HG02973 (cell line): ENCODE results near the gene ST13.
"Not testable (repeated sequence)": the region's sequence is repeated elsewhere in the genome, so short reads cannot be mapped to it uniquely, and the experiment has no call there.

Source experiments
- ATAC-seq: cut with Tn5 transposase; IDR thresholded peaks from one replicate; pipeline ENCODE4 v1.9.1; 2021; ENCODE audit warnings: moderate library complexity; ENCODE audit not compliant: unreplicated experiment

Gene ST13

DNA sequence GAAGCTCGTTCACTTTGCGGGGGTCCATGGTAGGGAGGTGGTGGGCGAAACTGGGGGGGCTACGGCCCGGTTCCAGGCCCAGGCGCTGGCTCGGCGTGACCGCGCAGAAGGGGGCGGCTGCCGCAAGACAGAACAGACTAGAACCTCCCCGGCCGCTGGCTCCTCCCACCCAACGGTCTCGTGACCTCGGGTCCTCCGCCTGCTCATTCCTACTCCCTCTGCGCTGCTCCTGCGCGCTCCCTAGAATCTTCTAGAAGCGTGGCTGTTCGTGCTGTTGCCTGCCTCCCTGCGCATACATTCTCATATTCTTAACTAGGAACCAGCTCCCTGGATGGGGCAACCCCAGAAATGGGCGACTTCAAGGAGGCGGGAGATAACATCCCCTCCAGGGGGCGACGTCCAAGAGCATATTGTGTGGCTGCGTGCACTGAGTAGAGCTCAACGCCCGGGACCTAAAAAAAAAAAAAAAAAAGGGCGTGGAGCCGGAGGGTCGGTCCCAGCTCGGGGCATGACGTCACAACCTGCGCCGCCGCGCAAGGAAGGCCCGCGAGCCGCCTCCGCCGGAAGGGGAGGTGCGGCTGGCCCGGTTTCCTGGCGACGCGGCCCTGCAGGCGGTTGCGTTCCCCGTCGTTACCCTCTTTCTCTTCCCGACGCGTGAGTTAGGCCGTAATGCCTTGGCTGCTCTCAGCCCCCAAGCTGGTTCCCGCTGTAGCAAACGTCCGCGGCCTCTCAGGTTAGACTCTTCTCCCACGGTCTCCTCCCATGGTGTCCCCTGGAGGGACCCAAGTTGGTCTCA, at the start of gene ST13, which contains the start of gene XPNPEP3:
Gene ST13, minus strand, starts transcription at position 127 of the 796 bp plus-strand sequence. Its CDS starts 99 bp downstream, at position 28.
Gene XPNPEP3, plus strand, starts transcription at position 636 of the 796 bp plus-strand sequence. Its CDS starts 34 bp downstream, at position 670.
- ATAC-seq, result peak; percentile 84

DNA sequence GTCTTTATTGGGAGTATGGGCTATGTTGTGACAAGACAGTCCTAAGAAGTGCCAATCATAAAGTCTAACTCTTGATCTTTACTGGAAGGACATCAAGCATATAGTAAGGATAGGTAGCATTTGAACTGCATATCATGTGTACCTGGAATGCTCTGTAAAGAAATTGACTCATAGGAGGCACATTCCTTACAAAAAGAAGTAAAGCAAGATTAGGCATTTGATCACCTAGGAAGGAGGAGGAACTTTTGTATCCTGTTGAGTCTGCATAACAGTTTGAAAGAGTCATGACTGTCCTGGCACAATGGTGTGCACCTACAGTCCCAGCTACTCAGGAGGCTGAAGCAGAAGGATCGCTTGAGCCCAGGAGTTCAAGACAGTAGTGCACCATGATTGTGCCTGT, 47.7 kb upstream of the ST13 start:
- ATAC-seq, result no peak

DNA sequence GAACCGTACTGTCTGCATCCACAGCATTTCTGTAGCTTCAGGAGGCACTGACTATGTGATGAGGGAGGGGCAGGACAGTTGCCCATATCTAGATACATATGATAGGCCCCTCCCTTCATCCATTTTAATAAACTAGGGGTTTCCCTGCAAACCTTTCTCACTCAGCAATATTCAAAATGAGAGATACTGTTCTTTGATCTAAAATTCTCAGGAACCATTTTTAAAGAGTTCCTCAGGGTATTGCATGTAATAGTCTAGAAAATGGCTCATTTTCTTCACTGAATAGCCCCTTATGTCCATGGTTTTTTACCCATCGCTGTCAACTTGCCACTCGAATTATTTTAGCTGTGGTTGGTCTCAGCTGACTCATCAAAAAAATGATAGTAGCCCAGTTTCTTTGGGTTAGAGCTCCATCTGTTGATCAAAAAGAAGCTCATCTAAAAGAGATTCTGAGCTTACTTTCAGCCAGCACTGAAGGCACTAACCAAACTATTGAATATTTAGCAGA, 42.5 kb upstream of the ST13 start:
- ATAC-seq, result no peak

DNA sequence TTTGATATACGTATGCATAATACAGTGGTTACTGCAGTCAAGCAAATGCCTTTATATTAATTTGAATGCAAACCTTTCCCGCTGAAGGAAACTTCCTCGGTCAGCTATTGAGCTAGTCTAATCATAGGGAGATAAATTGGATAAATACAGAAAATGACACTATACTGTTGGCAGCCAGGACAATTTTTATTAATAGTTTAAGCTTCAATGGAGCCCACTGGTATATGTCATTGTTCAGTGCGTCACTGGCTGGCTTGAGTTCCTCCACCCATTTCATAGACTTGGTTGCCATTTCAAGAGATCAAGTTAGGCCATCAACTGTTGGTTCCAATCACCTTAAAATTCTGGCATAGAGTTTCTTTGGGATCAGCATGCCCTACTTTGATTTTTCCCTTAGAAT, 38.0 kb upstream of the ST13 start:
- no peak for ATAC-seq

GRCh38 chr22:40890881-40891280, 34.4 kb upstream of the ST13 start:
- no peak for ATAC-seq

GRCh38 chr22:40889116-40889515, 32.7 kb upstream of the ST13 start:
- no peak for ATAC-seq

GRCh38 chr22:40878922-40879321, 22.5 kb upstream of the ST13 start:
- no peak for ATAC-seq

- no peak for ATAC-seq
Observed at GRCh38 chr22:40877488-40877887, 21.0 kb upstream of the ST13 start.

GRCh38 chr22:40876907-40877306, 20.5 kb upstream of the ST13 start:
- no peak for ATAC-seq

DNA sequence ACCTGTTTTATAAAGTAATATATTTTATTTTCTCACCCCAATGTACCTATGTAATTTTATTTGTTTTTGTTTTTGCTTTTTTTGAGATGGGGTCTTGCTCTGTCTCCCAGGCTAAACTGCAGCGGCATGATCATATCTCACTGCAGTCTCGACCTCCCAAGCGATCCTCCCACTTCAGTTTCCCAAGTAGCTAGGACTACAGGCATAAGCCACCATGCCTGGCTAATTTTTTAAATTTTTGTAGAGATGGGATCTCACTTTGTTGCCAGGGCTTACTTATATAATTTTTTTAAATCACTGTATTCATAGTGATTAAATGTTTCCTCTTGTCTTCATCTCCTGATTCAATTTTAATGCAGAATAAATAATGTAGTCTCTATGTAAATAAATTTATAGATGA, 18.7 kb upstream of the ST13 start:
- no peak for ATAC-seq

GRCh38 chr22:40874016-40874415, 17.6 kb upstream of the ST13 start:
- no peak for ATAC-seq

DNA sequence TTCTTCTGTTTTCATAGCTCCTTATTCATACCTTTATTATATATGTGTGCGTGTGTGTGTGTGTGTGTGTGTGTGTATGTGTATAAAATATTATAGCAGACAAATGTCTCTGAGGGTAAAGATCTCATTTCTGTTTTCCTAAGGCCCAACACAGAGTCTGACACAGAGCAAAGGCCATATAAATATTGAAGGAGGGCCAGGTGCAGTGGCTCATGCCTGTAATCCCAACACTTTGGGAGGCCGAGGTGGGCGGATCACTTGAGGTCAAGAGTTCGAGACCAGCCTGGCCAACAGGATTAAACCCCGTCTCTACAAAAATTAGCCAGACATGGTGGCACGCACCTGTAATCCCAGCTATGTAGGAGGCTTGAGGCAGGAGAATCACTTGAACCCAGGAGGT, 11.9 kb upstream of the ST13 start:
- not testable (repeated sequence) for ATAC-seq

DNA sequence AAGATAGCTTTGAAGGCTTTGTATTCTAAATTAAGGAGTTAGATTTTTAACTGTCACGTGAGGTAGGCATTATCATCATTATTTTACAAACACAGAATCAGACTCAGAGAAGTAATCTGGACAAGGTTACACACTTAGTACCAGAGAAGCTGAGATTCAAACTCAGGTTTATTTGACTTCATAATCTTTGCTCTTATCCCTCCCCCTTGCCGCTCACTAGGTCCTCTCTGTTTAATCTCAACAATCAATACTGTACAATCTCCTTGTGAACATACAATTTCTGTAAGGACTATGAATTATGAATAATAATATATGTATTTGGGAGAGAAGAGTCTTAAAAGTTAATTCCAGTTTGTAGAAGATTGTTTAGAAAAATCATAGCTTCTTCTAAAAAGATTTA, 10.7 kb upstream of the ST13 start:
- ATAC-seq, result no peak

GRCh38 chr22:40862537-40862936, 6.1 kb upstream of the ST13 start:
- ATAC-seq, result no peak

DNA sequence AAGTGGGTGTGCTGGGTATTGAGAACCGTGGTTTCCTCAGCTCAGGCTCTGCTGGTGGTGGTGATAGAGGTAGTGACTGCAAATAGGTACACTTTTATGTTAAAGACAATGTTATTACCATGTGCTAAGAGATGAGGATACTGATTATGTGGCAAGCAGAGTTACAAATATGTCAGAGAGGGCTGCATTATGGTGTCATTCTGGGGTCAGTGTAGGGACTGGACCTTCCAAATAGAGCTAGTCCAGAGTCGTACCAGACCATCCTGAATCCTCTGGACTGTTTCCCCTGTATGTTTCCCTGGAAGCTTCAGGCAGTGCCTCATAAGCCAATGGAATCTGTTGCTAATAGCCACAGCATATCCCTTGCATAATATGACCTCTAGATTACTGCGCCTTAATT, 5.6 kb upstream of the ST13 start, which contains the start of gene DNAJB7:
Gene DNAJB7, minus strand, starts transcription at position 101 of the 400 bp plus-strand sequence. CDS start 119 bp downstream, outside the sequence.
- no peak for ATAC-seq

GRCh38 chr22:40857309-40857855, 943 bp upstream of the ST13 start:
- no peak for ATAC-seq

GRCh38 chr22:40855979-40856512, 393 bp downstream of the ST13 start:
- peak; percentile 20 for ATAC-seq

DNA sequence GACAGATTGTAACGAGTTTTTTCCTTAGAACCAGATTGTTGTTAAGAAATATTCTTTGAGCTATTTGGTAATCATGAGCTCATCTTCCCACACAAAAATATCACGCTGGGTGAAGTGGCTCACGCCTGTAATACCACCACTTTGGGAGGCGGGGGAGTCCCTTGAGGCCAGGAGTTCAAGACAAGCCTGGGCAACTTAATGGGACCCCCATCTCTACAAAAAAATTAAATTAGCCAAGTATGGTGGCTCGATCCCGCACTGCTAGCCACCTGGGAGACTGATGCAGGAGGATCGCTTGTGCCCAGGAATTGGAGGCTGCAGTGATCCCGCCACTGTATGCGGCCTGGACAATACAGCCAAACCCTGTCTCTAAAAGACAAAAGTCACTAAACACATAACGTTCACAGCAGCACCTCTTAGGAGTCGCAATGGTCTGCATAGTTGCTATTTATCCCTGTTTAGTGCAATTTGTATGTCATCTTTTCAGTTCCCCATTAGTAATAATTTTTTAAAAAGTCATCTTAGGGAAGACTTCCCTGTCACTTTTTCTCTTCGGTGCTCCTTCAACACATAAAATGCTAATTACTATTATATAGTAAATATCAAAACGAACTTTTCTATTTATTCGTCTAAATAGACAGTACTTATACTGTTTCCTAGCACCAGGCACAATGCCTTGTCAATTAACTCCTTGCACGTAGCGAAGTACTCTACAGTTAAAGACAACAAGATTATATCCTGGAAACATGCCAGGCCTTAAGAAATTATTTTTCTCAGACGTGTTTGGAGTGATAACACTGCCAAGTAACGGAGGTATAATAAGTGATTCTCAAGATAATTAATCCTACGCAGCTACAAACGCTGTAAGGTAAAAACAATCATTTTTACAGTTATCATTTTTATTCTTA, 1.1 kb downstream of the ST13 start:
- ATAC-seq, result no peak

GRCh38 chr22:40853961-40854360, 2.5 kb downstream of the ST13 start:
- ATAC-seq, result no peak

DNA sequence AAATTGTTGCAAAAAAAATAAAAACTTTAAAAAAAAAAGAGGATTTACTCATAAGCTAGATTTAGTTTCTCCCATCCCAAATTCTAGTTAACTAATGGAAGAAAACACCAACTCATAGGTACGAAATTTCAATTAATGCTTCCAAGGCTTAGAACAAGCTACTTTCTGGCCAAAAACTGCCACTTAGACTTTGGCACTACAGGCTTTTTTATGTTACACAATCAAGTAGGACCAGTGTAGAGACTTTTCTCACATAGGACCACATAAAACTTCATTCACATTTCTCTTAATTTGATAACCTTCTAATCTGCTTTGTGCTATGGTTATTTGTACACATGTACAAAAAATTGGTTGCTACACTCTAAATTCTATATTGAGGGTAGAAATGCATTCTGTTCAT, 3.1 kb downstream of the ST13 start:
- no peak for ATAC-seq

GRCh38 chr22:40845816-40846215, 10.6 kb downstream of the ST13 start:
- not testable (repeated sequence) for ATAC-seq
